Activated B cell treated with CpG ODN at 0.5 μM for 24 hours (primary cell): ENCODE measurements around the gene LPCAT2. TPM values are rescaled to one million over a fixed set of nuclear protein-coding genes. Genes with fewer than 3 reads are reported as not detected.

Experiments
- ATAC-seq: fragments of 200-7000 bp; cut with Tn5 transposase; one replicate; pipeline ENCODE4 v1.10.0; 2021; ENCODE audit warnings: low read depth, mild to moderate bottlenecking, moderate library complexity
- CTCF ChIA-PET: fragments of 350-600 bp; sonication (Branson Sonifier 250); formaldehyde crosslinking; loops from one replicate; lab custom pipeline; 2021; ENCODE audit warnings: antibody characterized with exemption; lab: Charles Lee
- POLR2A ChIA-PET: fragments of 350-600 bp; sonication (Branson Sonifier 250); formaldehyde crosslinking; loops from one replicate; lab custom pipeline; 2021; ENCODE audit warnings: antibody characterized with exemption; lab: Charles Lee
- DNase-seq: peaks from one replicate; pipeline ENCODE4 v3.0.0; 2022
- H3K27ac Mint-ChIP-seq: one replicate; pipeline ENCODE4 v1.8.0; 2020; ENCODE audit warnings: mixed read lengths
- H3K27me3 Mint-ChIP-seq: one replicate; pipeline ENCODE4 v1.8.0; 2021; ENCODE audit warnings: mixed read lengths
- H3K36me3 Mint-ChIP-seq: one replicate; pipeline ENCODE4 v1.8.0; 2021; ENCODE audit warnings: low read depth, mixed read lengths
- H3K4me1 Mint-ChIP-seq: one replicate; pipeline ENCODE4 v1.8.0; 2021; ENCODE audit warnings: mixed read lengths
- H3K4me3 Mint-ChIP-seq: one replicate; pipeline ENCODE4 v1.8.0; 2020; ENCODE audit warnings: mild to moderate bottlenecking, mixed read lengths
- H3K9me3 Mint-ChIP-seq: one replicate; pipeline ENCODE4 v1.8.0; 2020; ENCODE audit warnings: mixed read lengths
- intact Hi-C: fragments of 100-400 bp; cut with micrococcal nuclease; formaldehyde crosslinking; loops from one replicate; pipeline ENCODE4 v1.15.1; 2024
- total RNA-seq: library from RNA; stranded (reverse); gene quantifications from 2 replicates; pipeline ENCODE4 v1.2.3, GENCODE V29; 2022
- TF ChIP-seq, protein P1 (sequence below): fragments of 200-600 bp; IDR thresholded peaks from one replicate; pipeline ENCODE4 v1.8.0; 2022; ENCODE audit warnings: antibody characterized with exemption, mild to moderate bottlenecking

Gene LPCAT2
- total RNA-seq, 1 donor from 2014 or later, result 0.04 TPM

DNA sequence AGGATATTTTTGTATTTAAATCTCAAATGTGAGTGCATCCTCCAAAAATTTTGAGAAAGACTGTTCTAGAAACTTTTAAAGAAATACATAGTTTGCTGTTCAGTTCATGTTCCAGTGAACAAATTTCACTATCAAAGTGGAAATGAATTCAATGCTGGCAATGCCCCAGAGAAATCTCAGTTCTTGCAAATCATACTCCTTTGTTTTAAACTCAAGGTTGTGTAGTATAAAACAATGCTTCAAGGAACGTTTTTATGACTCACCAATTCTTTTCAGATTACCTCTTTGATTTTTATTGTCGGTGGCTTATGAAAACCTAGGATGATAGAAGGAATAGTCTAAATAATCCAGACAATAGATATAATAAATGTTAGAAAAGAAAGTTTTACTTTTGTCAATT is 17.6 kb downstream of the LPCAT2 start:
- Mint-ChIP-seq H3K27me3 (no peaks in the 10 kb centered on the region), H3K4me3 (no peak overlapping the region), H3K36me3 (no peaks in the 10 kb centered on the region), H3K4me1 (no peaks in the 10 kb centered on the region), H3K27ac (no peak overlapping the region), H3K9me3 (peaks cover 8% of the 10 kb centered on the region)
- TF ChIP-seq, protein P1, sequence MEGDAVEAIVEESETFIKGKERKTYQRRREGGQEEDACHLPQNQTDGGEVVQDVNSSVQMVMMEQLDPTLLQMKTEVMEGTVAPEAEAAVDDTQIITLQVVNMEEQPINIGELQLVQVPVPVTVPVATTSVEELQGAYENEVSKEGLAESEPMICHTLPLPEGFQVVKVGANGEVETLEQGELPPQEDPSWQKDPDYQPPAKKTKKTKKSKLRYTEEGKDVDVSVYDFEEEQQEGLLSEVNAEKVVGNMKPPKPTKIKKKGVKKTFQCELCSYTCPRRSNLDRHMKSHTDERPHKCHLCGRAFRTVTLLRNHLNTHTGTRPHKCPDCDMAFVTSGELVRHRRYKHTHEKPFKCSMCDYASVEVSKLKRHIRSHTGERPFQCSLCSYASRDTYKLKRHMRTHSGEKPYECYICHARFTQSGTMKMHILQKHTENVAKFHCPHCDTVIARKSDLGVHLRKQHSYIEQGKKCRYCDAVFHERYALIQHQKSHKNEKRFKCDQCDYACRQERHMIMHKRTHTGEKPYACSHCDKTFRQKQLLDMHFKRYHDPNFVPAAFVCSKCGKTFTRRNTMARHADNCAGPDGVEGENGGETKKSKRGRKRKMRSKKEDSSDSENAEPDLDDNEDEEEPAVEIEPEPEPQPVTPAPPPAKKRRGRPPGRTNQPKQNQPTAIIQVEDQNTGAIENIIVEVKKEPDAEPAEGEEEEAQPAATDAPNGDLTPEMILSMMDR, result no peak
- DNase-seq (no peak), ATAC-seq (no peak)
- intact Hi-C loops, result no loop called here
- ChIA-PET CTCF (no interaction called here), POLR2A (no interaction called here)

DNA sequence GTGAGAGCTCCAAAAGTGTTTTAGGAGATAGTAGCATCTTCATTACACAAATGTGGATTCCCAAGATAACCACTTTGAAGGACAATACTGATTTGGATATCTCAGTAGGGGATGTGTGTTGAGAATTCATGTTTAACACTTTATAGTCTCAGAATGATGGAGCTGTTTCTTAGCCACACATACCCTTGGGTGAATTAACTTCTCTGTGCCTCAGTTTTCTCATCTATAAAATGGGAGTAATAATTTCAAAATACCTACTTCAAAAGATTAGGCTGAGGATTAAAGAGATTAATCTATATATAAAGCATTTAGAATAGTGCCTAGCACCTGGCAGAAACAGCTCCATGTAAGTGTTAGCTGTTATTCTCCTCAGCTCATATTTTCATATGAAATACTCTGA is 19.0 kb downstream of the LPCAT2 start:
- Mint-ChIP-seq H3K4me3 (no peak overlapping the region), H3K9me3 (no peaks in the 10 kb centered on the region), H3K27ac (no peak overlapping the region), H3K36me3 (no peaks in the 10 kb centered on the region), H3K4me1 (no peaks in the 10 kb centered on the region), H3K27me3 (no peaks in the 10 kb centered on the region)
- intact Hi-C loops, result no loop called here
- CTCF ChIA-PET, result no interaction called here
- ATAC-seq (no peak), DNase-seq (no peak)
- POLR2A ChIA-PET, result no interaction called here
- TF ChIP-seq, protein P1, result no peak

DNA sequence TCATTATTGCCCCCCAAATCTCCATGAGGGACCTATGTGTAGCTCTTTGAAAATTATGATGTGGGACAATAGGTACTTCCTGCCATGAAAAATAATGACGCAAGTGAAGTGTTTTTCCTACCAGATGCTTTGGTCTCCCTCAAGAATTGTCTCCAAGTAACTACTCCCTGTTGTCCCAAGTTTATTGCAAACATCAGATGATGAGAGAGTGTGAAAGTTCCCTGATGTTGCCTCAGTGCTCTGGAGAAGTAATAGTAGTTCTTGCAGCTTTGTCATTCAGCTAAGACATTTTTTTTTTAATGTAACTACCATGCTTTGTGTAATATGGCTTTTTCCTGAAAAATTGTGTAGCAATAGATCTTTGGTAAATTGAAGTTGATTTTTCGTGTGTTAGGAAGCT is 20.1 kb downstream of the LPCAT2 start:
- ChIA-PET CTCF (interaction anchor here (1.3 kb wide), 1 partner anchor 64 kb away, joined by 3 read pairs; no protein-coding TSS in a partner anchor), POLR2A (no interaction called here)
- Mint-ChIP-seq H3K27me3 (no peaks in the 10 kb centered on the region), H3K4me1 (no peaks in the 10 kb centered on the region), H3K36me3 (no peaks in the 10 kb centered on the region), H3K4me3 (no peak overlapping the region), H3K27ac (no peak overlapping the region), H3K9me3 (no peaks in the 10 kb centered on the region)
- TF ChIP-seq, protein P1, result no peak
- intact Hi-C loops, result no loop called here
- ATAC-seq, result no peak
- DNase-seq, result no peak

DNA sequence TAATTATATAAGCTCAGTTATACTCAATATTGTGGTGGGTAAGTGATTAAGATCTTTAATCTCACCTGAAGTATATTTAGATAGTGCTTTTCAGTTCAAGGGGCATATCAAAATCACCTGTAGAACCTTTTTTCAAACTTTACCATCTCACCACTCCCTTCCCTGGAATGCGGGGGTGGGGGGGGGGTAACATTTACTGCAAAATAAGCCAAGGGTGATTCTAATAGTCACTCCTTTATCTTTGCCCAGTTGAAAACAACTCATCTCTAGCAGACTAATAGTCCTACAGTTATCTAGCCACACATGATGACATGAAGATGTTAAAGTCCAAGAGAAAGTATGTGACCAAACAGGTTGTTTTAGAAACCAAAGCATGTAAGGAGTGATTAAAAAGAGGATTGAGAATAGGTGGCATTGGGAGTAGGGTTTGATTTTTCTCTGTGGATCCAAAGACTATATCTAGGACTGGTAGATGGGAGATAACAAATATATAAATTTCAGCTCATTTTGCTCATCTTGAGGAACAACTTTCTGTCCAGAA is 21.5 kb downstream of the LPCAT2 start:
- intact Hi-C loops, result no loop called here
- ChIA-PET POLR2A (no interaction called here), CTCF (no interaction called here)
- Mint-ChIP-seq H3K9me3 (no peaks in the 10 kb centered on the region), H3K4me3 (no peak overlapping the region), H3K27ac (no peak overlapping the region), H3K36me3 (no peaks in the 10 kb centered on the region), H3K4me1 (no peaks in the 10 kb centered on the region), H3K27me3 (no peaks in the 10 kb centered on the region)
- ATAC-seq, result no peak
- no peak for DNase-seq
- TF ChIP-seq, protein P1, result no peak

DNA sequence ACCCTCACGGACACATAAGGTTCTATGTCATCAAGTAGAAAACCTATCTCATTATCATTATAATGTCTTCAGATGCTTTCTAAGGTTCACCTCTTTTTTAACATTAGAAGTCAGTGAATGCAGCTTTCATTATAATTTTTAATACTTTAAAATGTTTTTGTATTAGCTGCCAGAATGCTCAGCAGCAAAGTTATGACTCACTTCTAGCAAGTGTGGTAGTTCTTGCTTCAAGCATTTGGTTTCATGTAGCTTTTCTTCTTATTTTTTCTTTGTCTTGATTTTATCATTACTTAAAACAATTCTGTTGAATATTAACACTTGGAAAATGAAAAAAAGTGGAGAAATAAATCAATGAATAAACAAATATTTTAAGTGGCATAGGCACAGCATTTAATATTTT is 23.4 kb downstream of the LPCAT2 start:
- CTCF ChIA-PET, result no interaction called here
- Mint-ChIP-seq H3K36me3 (no peaks in the 10 kb centered on the region), H3K4me3 (no peak overlapping the region), H3K27me3 (peaks cover 3% of the 10 kb centered on the region), H3K9me3 (no peaks in the 10 kb centered on the region), H3K4me1 (no peaks in the 10 kb centered on the region), H3K27ac (no peak overlapping the region)
- POLR2A ChIA-PET, result no interaction called here
- intact Hi-C loops, result no loop called here
- ATAC-seq, result no peak
- TF ChIP-seq, protein P1, result no peak
- DNase-seq, result no peak
